Islet precursor cell (in vitro differentiated cells): Measurements from ENCODE around the gene SPATA31D3.
"Not testable (repeated sequence)": the region's sequence is repeated elsewhere in the genome, so short reads cannot be mapped to it uniquely, and the experiment has no call there.

Experiments used
- DNase-seq: peaks from one replicate; pipeline ENCODE4 v3.0.0-alpha.2; 2018

The SPATA31D3 gene

GRCh38 chr9:81980568-81980967 is 37.3 kb downstream of the SPATA31D3 start:
- DNase-seq = no peak

- DNase-seq = no peak
These were observed 38.6 kb downstream of the SPATA31D3 start for GRCh38 chr9:81981883-81982282.

- no peak for DNase-seq
These were observed 41.6 kb downstream of the SPATA31D3 start for GRCh38 chr9:81984928-81985327.

- no peak for DNase-seq
These were observed 42.8 kb downstream of the SPATA31D3 start for GRCh38 chr9:81986051-81986450.

- not testable (repeated sequence) for DNase-seq
These were observed 45.2 kb downstream of the SPATA31D3 start, which contains the start of gene SPATA31D1 for GRCh38 chr9:81988472-81988871. SPATA31D1 (plus strand) TSS chr9:81988772; CDS start chr9:81988819, 47 bp downstream.

GRCh38 chr9:81989700-81990099 is 46.4 kb downstream of the SPATA31D3 start:
- DNase-seq = no peak

GRCh38 chr9:81993656-81994055 is 50.4 kb downstream of the SPATA31D3 start:
- DNase-seq = no peak
